C4-2B (cell line): ENCODE results near the gene EFNA3.

Source experiments
- ZFX ChIP-seq: fragments of 450-650 bp; IDR thresholded peaks from 2 replicates; pipeline ENCODE4 v1.6.1; 2017
- TF ChIP-seq, protein P1 (sequence below): fragments of 450-650 bp; conservative IDR thresholded peaks from 2 replicates; pipeline ENCODE4 v1.5.1; 2017; ENCODE audit warnings: mild to moderate bottlenecking

- TF ChIP-seq, protein P1, sequence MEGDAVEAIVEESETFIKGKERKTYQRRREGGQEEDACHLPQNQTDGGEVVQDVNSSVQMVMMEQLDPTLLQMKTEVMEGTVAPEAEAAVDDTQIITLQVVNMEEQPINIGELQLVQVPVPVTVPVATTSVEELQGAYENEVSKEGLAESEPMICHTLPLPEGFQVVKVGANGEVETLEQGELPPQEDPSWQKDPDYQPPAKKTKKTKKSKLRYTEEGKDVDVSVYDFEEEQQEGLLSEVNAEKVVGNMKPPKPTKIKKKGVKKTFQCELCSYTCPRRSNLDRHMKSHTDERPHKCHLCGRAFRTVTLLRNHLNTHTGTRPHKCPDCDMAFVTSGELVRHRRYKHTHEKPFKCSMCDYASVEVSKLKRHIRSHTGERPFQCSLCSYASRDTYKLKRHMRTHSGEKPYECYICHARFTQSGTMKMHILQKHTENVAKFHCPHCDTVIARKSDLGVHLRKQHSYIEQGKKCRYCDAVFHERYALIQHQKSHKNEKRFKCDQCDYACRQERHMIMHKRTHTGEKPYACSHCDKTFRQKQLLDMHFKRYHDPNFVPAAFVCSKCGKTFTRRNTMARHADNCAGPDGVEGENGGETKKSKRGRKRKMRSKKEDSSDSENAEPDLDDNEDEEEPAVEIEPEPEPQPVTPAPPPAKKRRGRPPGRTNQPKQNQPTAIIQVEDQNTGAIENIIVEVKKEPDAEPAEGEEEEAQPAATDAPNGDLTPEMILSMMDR, result no peak
- TF ChIP-seq ZFX, result no peak
Measured at GRCh38 chr1:155040358-155041093, 38.1 kb upstream of the EFNA3 start.
